GM10248 (cell line): ENCODE measurements around the gene NUFIP1.

Experiments used
- CTCF ChIA-PET: fragments of 300-600 bp; sonication (Branson Sonifier 250); formaldehyde crosslinking; extraction: SDS; loops from one replicate; lab custom pipeline; 2021; ENCODE audit warnings: antibody characterized with exemption; lab: Yijun Ruan, JAX
- POLR2A ChIA-PET: fragments of 350-650 bp; sonication (Branson Sonifier 250); formaldehyde crosslinking; extraction: SDS; loops from one replicate; lab custom pipeline; 2020; ENCODE audit warnings: antibody characterized with exemption; lab: Yijun Ruan, JAX
- DNase-seq: peaks from one replicate; pipeline ENCODE4 v3.0.0; 2012; ENCODE audit errors: extremely low spot score
- TF ChIP-seq, protein P1 (sequence below): IDR thresholded peaks from 2 replicates; pipeline ENCODE4 v1.5.1; 2012; ENCODE audit warnings: mild to moderate bottlenecking, low read depth; ENCODE audit errors: extremely low read depth, missing control alignments, control extremely low read depth

Gene NUFIP1

DNA sequence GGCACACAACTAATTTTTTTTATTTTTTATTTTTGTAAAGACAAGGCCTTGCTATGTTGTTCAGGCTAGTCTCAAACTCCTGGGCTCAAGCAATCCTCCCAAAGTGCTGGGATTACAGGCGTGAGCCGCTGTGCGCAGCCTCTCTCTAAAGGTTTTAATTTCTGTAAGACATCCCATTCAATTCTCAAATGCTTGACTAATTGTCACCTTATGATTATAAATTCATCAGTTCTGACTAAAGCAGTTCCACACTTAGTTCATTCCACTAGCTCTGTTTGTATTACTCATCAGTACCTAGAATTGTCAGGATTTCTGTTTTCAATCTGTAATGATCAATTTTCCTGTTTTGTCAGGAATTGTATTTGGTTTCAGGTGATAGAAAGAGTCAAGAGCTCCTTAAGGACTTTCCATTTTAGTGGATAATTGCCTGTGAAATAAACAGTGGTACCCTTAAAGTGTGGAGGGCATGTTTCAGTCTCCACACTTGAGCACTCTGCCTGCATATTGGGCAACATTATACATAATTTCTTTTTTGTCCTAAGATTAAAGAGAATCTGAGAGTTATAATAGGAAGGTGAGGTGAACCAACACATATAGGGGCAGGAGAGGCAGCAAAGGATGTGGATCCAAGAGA, 27.6 kb upstream of the NUFIP1 start:
- TF ChIP-seq, protein P1, sequence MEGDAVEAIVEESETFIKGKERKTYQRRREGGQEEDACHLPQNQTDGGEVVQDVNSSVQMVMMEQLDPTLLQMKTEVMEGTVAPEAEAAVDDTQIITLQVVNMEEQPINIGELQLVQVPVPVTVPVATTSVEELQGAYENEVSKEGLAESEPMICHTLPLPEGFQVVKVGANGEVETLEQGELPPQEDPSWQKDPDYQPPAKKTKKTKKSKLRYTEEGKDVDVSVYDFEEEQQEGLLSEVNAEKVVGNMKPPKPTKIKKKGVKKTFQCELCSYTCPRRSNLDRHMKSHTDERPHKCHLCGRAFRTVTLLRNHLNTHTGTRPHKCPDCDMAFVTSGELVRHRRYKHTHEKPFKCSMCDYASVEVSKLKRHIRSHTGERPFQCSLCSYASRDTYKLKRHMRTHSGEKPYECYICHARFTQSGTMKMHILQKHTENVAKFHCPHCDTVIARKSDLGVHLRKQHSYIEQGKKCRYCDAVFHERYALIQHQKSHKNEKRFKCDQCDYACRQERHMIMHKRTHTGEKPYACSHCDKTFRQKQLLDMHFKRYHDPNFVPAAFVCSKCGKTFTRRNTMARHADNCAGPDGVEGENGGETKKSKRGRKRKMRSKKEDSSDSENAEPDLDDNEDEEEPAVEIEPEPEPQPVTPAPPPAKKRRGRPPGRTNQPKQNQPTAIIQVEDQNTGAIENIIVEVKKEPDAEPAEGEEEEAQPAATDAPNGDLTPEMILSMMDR, result no peak
- POLR2A ChIA-PET, result no interaction called here
- DNase-seq, result no peak
- CTCF ChIA-PET, result interaction anchor here (1.1 to 2.1 kb wide), 2 partner anchors 12 to 265 kb away, joined by 3 to 4 read pairs; no protein-coding TSS in a partner anchor

DNA sequence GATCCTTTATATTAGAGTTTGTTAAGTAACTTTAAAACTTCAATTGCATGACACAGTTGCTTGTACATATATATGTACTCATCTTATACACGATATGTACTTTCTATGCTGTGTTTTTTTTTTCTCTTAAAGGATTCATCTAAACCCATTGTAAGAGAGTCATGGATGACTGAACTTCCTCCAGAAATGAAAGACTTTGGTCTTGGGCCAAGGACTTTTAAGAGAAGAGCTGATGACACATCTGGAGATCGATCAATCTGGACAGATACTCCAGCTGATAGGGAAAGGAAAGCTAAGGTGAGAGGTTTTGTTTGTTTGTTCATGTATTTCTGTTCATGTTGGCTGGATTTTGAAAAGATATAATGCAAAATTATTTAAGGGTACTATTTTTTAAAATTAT, 26.0 kb upstream of the NUFIP1 start:
- TF ChIP-seq, protein P1, result no peak
- ChIA-PET CTCF (interaction anchor here (0.7 to 2.1 kb wide), 4 partner anchors 8 to 266 kb away, joined by 3 to 5 read pairs (median 4); no protein-coding TSS in a partner anchor), POLR2A (no interaction called here)
- DNase-seq, result no peak

DNA sequence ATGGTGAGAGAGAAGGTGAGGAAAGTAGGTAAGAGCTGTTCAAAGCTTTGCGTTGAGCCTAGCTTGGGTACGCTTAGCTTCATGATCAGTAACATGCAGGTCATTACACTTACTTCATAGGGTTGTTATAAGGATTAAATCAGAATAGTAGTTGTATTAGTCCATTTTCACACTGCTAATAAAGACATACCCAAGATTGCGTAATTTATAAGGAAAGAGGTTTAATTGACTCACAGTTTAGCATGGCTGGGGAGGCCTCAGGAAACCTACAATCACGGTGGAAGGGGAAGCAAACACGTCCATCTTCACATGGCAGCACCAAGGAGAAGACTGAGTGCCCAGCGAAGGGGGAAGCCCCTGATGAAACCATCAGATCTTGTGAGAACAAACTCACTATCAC, 21.9 kb upstream of the NUFIP1 start:
- CTCF ChIA-PET, result interaction anchor here (1.3 kb wide), 2 partner anchors 20 to 34 kb away, joined by 3 read pairs; no protein-coding TSS in a partner anchor
- DNase-seq, result no peak
- TF ChIP-seq, protein P1, result no peak
- POLR2A ChIA-PET, result no interaction called here

DNA sequence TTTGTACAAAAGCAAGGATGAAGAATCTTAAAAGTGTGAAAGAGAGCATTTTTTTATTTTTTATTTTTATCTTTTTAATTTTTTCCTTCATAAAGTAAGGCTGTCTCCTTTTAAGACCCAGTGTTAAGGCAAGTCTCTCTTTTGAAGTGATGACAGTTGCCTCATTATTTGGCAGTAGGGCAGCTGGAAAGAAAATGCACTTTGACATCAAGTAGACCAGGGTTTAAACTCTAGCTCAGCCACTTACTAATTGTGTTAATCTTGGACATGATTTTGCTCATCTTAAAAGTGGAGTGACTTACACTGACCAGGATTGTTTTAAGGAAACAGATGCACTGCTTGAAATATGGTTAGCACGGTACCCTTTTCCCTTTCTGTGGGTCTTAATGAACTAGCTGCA, 18.6 kb upstream of the NUFIP1 start:
- no peak for DNase-seq
- ChIA-PET POLR2A (no interaction called here), CTCF (interaction anchor here (0.7 to 2.3 kb wide), 3 partner anchors 8 to 34 kb away, joined by 3 to 7 read pairs (median 3); no protein-coding TSS in a partner anchor)
- TF ChIP-seq, protein P1, result no peak

DNA sequence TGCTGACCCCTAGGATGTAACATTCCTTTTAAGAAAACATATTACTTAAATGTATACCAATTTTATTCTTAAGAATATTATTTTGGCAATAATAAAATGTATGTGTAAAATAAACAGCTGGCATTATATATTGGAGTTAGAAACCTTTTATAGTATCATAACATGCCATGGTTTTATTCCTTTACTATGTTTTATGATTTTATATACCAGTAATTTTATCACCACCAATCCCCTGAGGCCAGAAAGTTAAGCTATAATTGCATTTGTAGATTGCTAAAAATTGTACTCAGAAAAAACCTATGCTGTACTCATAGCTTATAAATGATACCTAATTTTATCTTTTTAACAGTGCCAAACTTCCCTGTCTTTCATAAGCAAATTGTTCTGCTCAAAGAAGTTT, 18.0 kb upstream of the NUFIP1 start:
- POLR2A ChIA-PET, result no interaction called here
- CTCF ChIA-PET, result interaction anchor here (0.7 to 2.3 kb wide), 5 partner anchors 8 to 41 kb away, joined by 3 to 7 read pairs (median 3); no protein-coding TSS in a partner anchor
- TF ChIP-seq, protein P1, result no peak
- DNase-seq, result no peak

DNA sequence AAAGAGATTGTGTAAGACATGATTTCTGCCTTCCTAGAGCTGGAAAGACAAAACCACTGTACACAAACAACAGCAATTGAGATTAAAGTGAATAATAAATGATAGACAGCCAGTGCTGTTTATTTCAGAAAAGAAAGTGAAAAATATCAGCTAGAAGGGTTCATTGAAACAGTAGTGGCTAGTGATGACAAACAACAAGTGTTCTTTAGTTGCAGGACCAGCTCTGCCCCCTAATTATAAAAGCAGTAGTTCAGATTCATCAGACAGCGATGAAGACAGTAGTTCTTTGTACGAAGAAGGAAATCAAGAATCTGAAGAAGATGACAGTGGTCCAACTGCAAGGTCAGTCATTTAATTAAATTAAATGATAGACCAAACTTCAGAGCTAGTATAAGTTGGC, 14.8 kb upstream of the NUFIP1 start:
- TF ChIP-seq, protein P1, result no peak
- ChIA-PET POLR2A (no interaction called here), CTCF (interaction anchor here (1.0 to 1.2 kb wide), 4 partner anchors 10 to 44 kb away, joined by 3 to 6 read pairs (median 4); no protein-coding TSS in a partner anchor)
- DNase-seq, result no peak
